Smooth muscle cell (in vitro differentiated cells): Measurements from ENCODE around the gene TH. TPM values are rescaled to one million over a fixed set of nuclear protein-coding genes. Genes with fewer than 3 reads are reported as not detected.

Source experiments
- DNase-seq: peaks from one replicate; lab custom pipeline; 2025; ENCODE audit not compliant: unreplicated experiment; lab: John Stamatoyannopoulos, UW
- H2AFZ ChIP-seq: fragments of 200-600 bp; sonication (generic); 2 replicates; pipeline ENCODE4 v1.6.0; 2016; ENCODE audit warnings: antibody characterized with exemption, low read depth, mild to moderate bottlenecking
- H3F3A ChIP-seq: fragments of 200-600 bp; sonication (generic); 2 replicates; pipeline ENCODE4 v1.6.0; 2017; ENCODE audit warnings: antibody characterized with exemption, low read depth
- H3K27ac ChIP-seq: fragments of 200-600 bp; sonication (generic); 2 replicates; pipeline ENCODE4 v1.5.1; 2016; ENCODE audit warnings: low read depth, mild to moderate bottlenecking
- H3K27me3 ChIP-seq: fragments of 200-600 bp; sonication (generic); 2 replicates; pipeline ENCODE4 v1.6.1; 2016; ENCODE audit warnings: low read depth, mild to moderate bottlenecking
- H3K36me3 ChIP-seq: fragments of 200-600 bp; sonication (generic); 2 replicates; pipeline ENCODE4 v1.5.1; 2016; ENCODE audit warnings: low read depth
- H3K4me1 ChIP-seq: fragments of 200-600 bp; sonication (generic); 2 replicates; pipeline ENCODE4 v1.5.1; 2016; ENCODE audit warnings: low read depth
- H3K4me2 ChIP-seq: fragments of 200-600 bp; sonication (generic); 2 replicates; pipeline ENCODE4 v1.6.0; 2016; ENCODE audit warnings: mild to moderate bottlenecking
- H3K4me3 ChIP-seq: fragments of 200-600 bp; sonication (generic); 2 replicates; pipeline ENCODE4 v1.5.1; 2016; ENCODE audit warnings: mild to moderate bottlenecking
- H3K79me2 ChIP-seq: fragments of 200-600 bp; sonication (generic); 2 replicates; pipeline ENCODE4 v1.6.0; 2016; ENCODE audit warnings: low read depth, mild to moderate bottlenecking
- H3K9ac ChIP-seq: fragments of 200-600 bp; sonication (generic); 2 replicates; pipeline ENCODE4 v1.6.0; 2016; ENCODE audit warnings: low read depth
- H3K9me3 ChIP-seq: fragments of 200-600 bp; sonication (generic); replicated peaks from 2 replicates; pipeline ENCODE4 v1.5.1; 2016; ENCODE audit warnings: low read depth
- H4K20me1 ChIP-seq: fragments of 200-600 bp; sonication (generic); 2 replicates; pipeline ENCODE4 v1.6.0; 2016; ENCODE audit warnings: low read depth
- CTCF ChIP-seq: fragments of 200-600 bp; sonication (generic); IDR thresholded peaks from 2 replicates; pipeline ENCODE4 v1.5.1; 2017; ENCODE audit warnings: borderline replicate concordance, mild to moderate bottlenecking, antibody characterized with exemption; ENCODE audit not compliant: insufficient read depth, poor library complexity, severe bottlenecking
- WGBS: methylation state at CpG from one replicate; pipeline ENCODE4 v1.1.7; 2016; ENCODE audit warnings: low lambda C conversion rate; 5-methylcytosine and 5-hydroxymethylcytosine counted together
- polyA plus RNA-seq: library from polyadenylated mRNA; unstranded; fragments of >200 nt; fragmentation: Nextera tagmentation; extraction: Ambion mirVana; gene quantifications from 2 replicates; pipeline ENCODE4 v1.2.1, GENCODE V29; 2016
- total RNA-seq: library from RNA; depleted of rRNA; stranded (reverse); fragments of >200 nt; gene quantifications from 2 replicates; pipeline ENCODE4 v1.2.3, GENCODE V29; 2014

TH gene
- total RNA-seq (not detected in 2 replicates), polyA plus RNA-seq (not detected in 2 replicates)

DNA sequence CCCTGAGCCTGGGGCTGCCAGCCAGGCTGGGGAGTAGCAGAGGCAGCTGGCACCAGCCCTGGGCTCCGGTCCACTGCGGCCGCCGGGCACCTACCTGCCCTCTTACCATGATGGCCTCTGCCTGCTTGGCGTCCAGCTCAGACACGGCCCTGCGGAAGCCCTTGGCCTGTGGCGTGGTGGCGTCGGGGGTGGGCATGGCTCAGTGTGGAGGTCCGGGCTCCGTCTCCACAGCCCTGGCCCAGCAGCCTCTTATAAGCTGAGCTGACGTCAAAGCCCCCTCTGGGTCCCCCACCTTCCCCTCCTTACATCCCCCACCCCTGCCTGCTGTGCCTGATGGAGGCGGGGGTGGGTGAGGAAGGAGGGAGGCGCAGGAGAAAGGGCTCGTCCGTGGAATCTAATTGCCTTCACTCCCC, at the start of gene TH:
Gene TH (minus strand): TSS at position 225 of the 413 bp plus-strand sequence. CDS start 29 bp downstream, at position 196.
- Histone ChIP-seq H3K4me3 (no peak within 1 kb of the TSS), H3F3A (no peaks in the 10 kb centered on the region), H3K79me2 (no peaks in the 10 kb centered on the region), H2AFZ (no peak within 1 kb of the TSS), H3K4me2 (no peak within 1 kb of the TSS), H3K9me3 (no peaks in the 10 kb centered on the region), H3K9ac (no peak within 1 kb of the TSS), H4K20me1 (no peaks in the 10 kb centered on the region), H3K4me1 (no peaks in the 10 kb centered on the region), H3K27me3 (no peaks in the 10 kb centered on the region), H3K27ac (no peak within 1 kb of the TSS), H3K36me3 (no peaks in the 10 kb centered on the region)
- TF ChIP-seq CTCF = no peak
- WGBS = 89% methylated on average over 14 of the region's 17 CpGs
- no peak for DNase-seq

DNA sequence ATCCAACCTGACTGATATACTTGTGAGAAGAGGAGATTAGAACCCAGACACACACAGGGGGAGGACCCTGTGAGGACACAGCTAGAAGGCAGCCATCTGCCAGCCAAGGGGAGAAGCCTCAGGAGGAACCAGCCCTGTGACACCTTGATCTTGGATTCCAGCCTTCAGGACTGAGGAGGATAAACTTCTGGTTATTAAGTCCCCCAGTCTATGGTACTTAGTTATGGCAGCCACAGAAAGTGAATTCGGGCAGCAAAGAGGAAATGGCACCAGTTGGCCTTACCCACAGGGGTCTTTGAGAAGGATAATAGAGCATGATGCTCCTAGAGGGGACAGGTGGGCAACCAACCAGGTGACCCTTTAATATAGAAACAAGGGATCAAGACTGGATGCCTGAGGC, 49.4 kb upstream of the TH start:
- H3K27me3 ChIP-seq = peaks cover 50% of the 10 kb centered on the region
- no peak for TF ChIP-seq CTCF

DNA sequence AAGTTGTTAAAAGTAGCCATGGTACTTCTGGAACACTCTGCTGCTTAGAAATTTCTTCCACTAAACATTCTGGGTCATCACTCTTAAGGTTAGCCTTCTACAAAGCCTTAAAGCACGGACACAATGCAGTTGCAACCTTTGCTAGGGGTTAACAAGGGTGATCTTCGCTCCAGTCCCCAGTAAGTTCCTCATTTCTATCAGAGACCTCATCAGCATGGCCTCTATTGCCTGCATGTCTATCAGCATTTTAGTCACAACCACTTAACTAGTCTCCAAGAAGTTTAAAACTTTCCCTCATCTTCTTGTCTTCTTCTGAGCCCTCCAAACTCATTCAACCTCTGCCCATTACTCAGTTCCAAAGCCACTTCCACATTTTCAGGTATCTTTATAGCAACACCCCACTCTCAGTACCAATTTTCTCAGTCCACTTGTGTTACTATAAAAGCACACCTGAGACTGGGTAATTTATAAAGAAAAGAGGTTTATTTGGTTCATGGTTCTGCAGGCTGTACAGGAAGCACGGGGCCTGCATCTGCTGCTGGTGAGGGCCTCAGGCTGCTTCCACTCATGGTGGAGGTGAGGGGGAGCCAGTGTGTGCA, 48.7 kb upstream of the TH start:
- Histone ChIP-seq H3K9ac (no peak overlapping the region), H3K36me3 (no peaks in the 10 kb centered on the region), H3K27me3 (peaks cover 50% of the 10 kb centered on the region), H3F3A (no peaks in the 10 kb centered on the region), H2AFZ (no peak overlapping the region), H3K9me3 (no peaks in the 10 kb centered on the region), H3K4me3 (no peak overlapping the region), H4K20me1 (no peaks in the 10 kb centered on the region), H3K79me2 (no peaks in the 10 kb centered on the region), H3K27ac (no peak overlapping the region), H3K4me2 (no peak overlapping the region), H3K4me1 (no peaks in the 10 kb centered on the region)
- 72% methylated on average over 3 of the region's 3 CpGs for WGBS
- no peak for TF ChIP-seq CTCF
- no peak for DNase-seq

More for the DNA sequence above, 49.4 kb upstream of the TH start:
- Histone ChIP-seq H3K36me3 (no peaks in the 10 kb centered on the region), H3K9me3 (no peaks in the 10 kb centered on the region), H3K4me1 (no peaks in the 10 kb centered on the region), H3K79me2 (no peaks in the 10 kb centered on the region), H4K20me1 (no peaks in the 10 kb centered on the region), H3K4me3 (no peak overlapping the region), H3F3A (no peaks in the 10 kb centered on the region), H3K9ac (no peak overlapping the region), H2AFZ (no peak overlapping the region), H3K27ac (no peak overlapping the region), H3K4me2 (no peak overlapping the region)
- no peak for DNase-seq
- 88% methylated on average over 1 of the region's 1 CpG for WGBS
